Tibial nerve (tissue), 4 donors: ENCODE results near the gene GIMD1. TPM values are rescaled to one million over a fixed set of nuclear protein-coding genes. Genes with fewer than 3 reads are reported as not detected.
A peak's percentile ranks its signal among the peaks of the same experiment; 100 is the strongest.

Experiments used
- DNase-seq, 2 donors: peaks; one replicate each; pipeline ENCODE4 v3.0.0-alpha.2; 2019; ENCODE audit warnings: low spot score in 2 of 2
- H3K27ac ChIP-seq, 4 donors: fragments of 200-600 bp; sonication (generic) in 3 of 4; one replicate each; pipeline ENCODE4 v1.5.1; 2017 to 2019; ENCODE audit warnings: mild to moderate bottlenecking in 1 of 4
- H3K27me3 ChIP-seq, 2 donors: fragments of 200-600 bp; sonication (generic) in 1 of 2; one replicate each; pipeline versions ENCODE4 v1.5.1 to v1.6.0; 2017 to 2019
- H3K36me3 ChIP-seq, 3 donors: fragments of 200-600 bp; sonication (generic); one replicate each; pipeline ENCODE4 v1.5.1; 2018 to 2019
- H3K4me1 ChIP-seq, 4 donors: fragments of 200-600 bp; sonication (generic) in 3 of 4; one replicate each; pipeline ENCODE4 v1.5.1; 2017 to 2019
- H3K4me3 ChIP-seq, 4 donors: fragments of 200-600 bp; sonication (generic) in 3 of 4; one replicate each; pipeline ENCODE4 v1.5.1; 2017 to 2019; ENCODE audit warnings: mild to moderate bottlenecking in 1 of 4, moderate library complexity in 1 of 4
- H3K9me3 ChIP-seq, 4 donors: fragments of 200-600 bp; sonication (generic) in 3 of 4; one replicate each; pipeline ENCODE4 v1.5.1; 2017 to 2019
- CTCF ChIP-seq, 5 experiments: fragments of 200-600 bp in 3 of 5; fragments of 450-650 bp in 2 of 5; sonication (generic) in 3 of 5; IDR thresholded peaks; one replicate each; pipeline ENCODE4 v1.5.1; 2016 to 2019; ENCODE audit warnings: antibody characterized with exemption in 5 of 5, mild to moderate bottlenecking in 3 of 5, moderate library complexity in 2 of 5
- EP300 ChIP-seq, 2 donors: sonication (generic); formaldehyde crosslinking; IDR thresholded peaks; one replicate each; pipeline ENCODE4 v1.6.1; 2017; ENCODE audit warnings: antibody characterized with exemption in 2 of 2, mild to moderate bottlenecking in 1 of 2
- POLR2A ChIP-seq, 2 donors: fragments of 450-650 bp; IDR thresholded peaks; one replicate each; pipeline ENCODE4 v1.6.1; 2017; ENCODE audit warnings: antibody characterized with exemption in 2 of 2, mild to moderate bottlenecking in 2 of 2, moderate library complexity in 2 of 2
- whole genome bisulfite sequencing, 2 donors: methylation state at CpG; one replicate each; pipeline ENCODE4 v1.1.5; 2018; 5-methylcytosine and 5-hydroxymethylcytosine counted together
- total RNA-seq, 4 donors: library from RNA; depleted of rRNA; stranded (reverse); fragments of >200 nt; gene quantifications; one replicate each; pipeline ENCODE4 v1.1.0, GENCODE V29; 2016

The GIMD1 gene
- total RNA-seq, 4 donors from 2014 or later = not detected

GRCh38 chr4:106371161-106371560, 2.6 kb upstream of the GIMD1 start:
- H3K9me3 ChIP-seq = no peaks in the 10 kb centered on the region
- peaks cover 0 to 13% (median 0%) of the 10 kb centered on the region in 4 donors for H3K4me1 ChIP-seq
- no peak overlapping the region for H3K27ac ChIP-seq
- no peak for DNase-seq
- H3K4me3 ChIP-seq = no peak overlapping the region
- TF ChIP-seq POLR2A (IDR thresholded peaks at IDR 0.05) = no peak
- no peak for TF ChIP-seq CTCF (IDR thresholded peaks at IDR 0.05)
- TF ChIP-seq EP300 (IDR thresholded peaks at IDR 0.05) = no peak
- H3K36me3 ChIP-seq = no peaks in the 10 kb centered on the region
- H3K27me3 ChIP-seq = no peaks in the 10 kb centered on the region

- WGBS, 2 donors = 53 to 60% methylated on average over 2 of the region's 2 CpGs
- Histone ChIP-seq H3K4me3 (no peak overlapping the region), H3K36me3 (no peaks in the 10 kb centered on the region), H3K9me3 (no peaks in the 10 kb centered on the region), H3K4me1 (peaks cover 0 to 17% (median under 1%) of the 10 kb centered on the region in 4 donors), H3K27ac (no peak overlapping the region), H3K27me3 (no peaks in the 10 kb centered on the region)
- DNase-seq = no peak
- TF ChIP-seq POLR2A (IDR thresholded peaks at IDR 0.05) (no peak), EP300 (IDR thresholded peaks at IDR 0.05) (no peak), CTCF (IDR thresholded peaks at IDR 0.05) (no peak)
Measured at GRCh38 chr4:106370214-106370613, 1.6 kb upstream of the GIMD1 start.

GRCh38 chr4:106369456-106370060, 980 bp upstream of the GIMD1 start:
- 15 to 21% methylated on average over 6 of the region's 6 CpGs for WGBS, 2 donors
- DNase-seq = peak in 1 of 2 donors; percentile 57
- Histone ChIP-seq H3K36me3 (no peaks in the 10 kb centered on the region), H3K4me3 (no peak overlapping the region), H3K4me1 (peaks cover 0 to 17% (median 3%) of the 10 kb centered on the region in 4 donors), H3K9me3 (no peaks in the 10 kb centered on the region), H3K27me3 (no peaks in the 10 kb centered on the region), H3K27ac (no peak overlapping the region)
- TF ChIP-seq CTCF (IDR thresholded peaks at IDR 0.05) = peak; percentile 31 to 69 (median 57)
- no peak for TF ChIP-seq EP300 (IDR thresholded peaks at IDR 0.05)
- no peak for TF ChIP-seq POLR2A (IDR thresholded peaks at IDR 0.05)

GRCh38 chr4:106367072-106367471, 1.5 kb downstream of the GIMD1 start:
- no peaks in the 10 kb centered on the region for H3K9me3 ChIP-seq
- no peak for DNase-seq
- no peak overlapping the region for H3K27ac ChIP-seq
- H3K27me3 ChIP-seq = no peaks in the 10 kb centered on the region
- peaks cover 0 to 17% (median 3%) of the 10 kb centered on the region in 4 donors for H3K4me1 ChIP-seq
- WGBS, 2 donors = 93 to 94% methylated on average over 5 of the region's 5 CpGs
- no peak for TF ChIP-seq EP300 (IDR thresholded peaks at IDR 0.05)
- TF ChIP-seq CTCF (IDR thresholded peaks at IDR 0.05) = no peak
- TF ChIP-seq POLR2A (IDR thresholded peaks at IDR 0.05) = no peak
- no peak overlapping the region for H3K4me3 ChIP-seq
- H3K36me3 ChIP-seq = no peaks in the 10 kb centered on the region

GRCh38 chr4:106366026-106366425, 2.6 kb downstream of the GIMD1 start:
- Histone ChIP-seq H3K9me3 (no peaks in the 10 kb centered on the region), H3K36me3 (no peaks in the 10 kb centered on the region), H3K27ac (no peak overlapping the region), H3K4me1 (peaks cover 0 to 17% (median 3%) of the 10 kb centered on the region in 4 donors), H3K4me3 (no peak overlapping the region), H3K27me3 (no peaks in the 10 kb centered on the region)
- DNase-seq = no peak
- TF ChIP-seq CTCF (IDR thresholded peaks at IDR 0.05) (no peak), POLR2A (IDR thresholded peaks at IDR 0.05) (no peak), EP300 (IDR thresholded peaks at IDR 0.05) (no peak)
